ENCODE measurements around the gene FBXW11.

DNA sequence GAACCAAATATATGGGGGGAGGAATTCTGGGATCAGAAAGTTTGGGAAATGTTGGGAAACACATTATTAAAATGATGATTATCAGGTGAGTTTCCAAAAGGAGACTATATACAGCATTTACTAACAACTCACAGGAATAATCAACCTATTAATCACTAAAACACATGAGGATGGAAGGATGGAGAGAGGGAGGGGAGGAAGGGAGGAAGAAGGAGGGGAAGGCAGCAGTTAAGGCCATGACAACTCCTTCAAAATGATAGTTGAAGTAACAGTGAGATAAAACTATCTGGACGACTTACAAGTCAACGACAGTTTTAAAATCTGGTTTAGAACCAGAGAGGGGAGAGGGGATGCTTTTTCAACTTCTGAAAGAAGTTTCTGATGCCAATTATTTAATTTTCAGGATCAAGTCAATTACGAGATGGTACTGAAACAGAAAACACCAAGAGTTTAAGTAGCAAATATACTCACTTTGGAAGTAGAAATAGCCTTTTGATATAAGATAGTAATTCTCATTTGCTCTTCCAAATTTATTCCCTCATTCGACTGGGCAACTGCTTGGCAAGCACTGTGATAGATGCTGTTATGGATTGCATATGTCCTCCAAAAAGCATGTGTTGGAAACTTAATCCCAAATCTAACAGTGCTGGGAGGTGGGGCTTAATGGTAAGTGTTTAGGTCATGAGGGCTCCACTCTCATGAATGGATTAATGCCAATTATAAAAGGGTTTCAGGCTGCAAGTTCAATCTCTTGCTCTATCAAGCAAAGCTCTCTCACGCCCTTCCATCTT is 30.4 kb downstream of the FBXW11 start:
- no peak for TF ChIP-seq EZH2 (IDR thresholded peaks at IDR 0.05; ENCODE audit: insufficient read depth, low read length)
- TF ChIP-seq, protein P1, sequence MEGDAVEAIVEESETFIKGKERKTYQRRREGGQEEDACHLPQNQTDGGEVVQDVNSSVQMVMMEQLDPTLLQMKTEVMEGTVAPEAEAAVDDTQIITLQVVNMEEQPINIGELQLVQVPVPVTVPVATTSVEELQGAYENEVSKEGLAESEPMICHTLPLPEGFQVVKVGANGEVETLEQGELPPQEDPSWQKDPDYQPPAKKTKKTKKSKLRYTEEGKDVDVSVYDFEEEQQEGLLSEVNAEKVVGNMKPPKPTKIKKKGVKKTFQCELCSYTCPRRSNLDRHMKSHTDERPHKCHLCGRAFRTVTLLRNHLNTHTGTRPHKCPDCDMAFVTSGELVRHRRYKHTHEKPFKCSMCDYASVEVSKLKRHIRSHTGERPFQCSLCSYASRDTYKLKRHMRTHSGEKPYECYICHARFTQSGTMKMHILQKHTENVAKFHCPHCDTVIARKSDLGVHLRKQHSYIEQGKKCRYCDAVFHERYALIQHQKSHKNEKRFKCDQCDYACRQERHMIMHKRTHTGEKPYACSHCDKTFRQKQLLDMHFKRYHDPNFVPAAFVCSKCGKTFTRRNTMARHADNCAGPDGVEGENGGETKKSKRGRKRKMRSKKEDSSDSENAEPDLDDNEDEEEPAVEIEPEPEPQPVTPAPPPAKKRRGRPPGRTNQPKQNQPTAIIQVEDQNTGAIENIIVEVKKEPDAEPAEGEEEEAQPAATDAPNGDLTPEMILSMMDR (IDR thresholded peaks at IDR 0.05; ENCODE audit: insufficient read depth, low read depth, low read length), result no peak

All from astrocyte (in vitro differentiated cells and primary cell).